T-helper 2 cell treated with Interferon-gamma antibody and Interleukin-4, amounts not matched to agents 5 μg/mL and 100 μg/mL, for 36 hours (primary cell): ENCODE results near the gene ALCAM.
A peak's percentile ranks its signal among the peaks of the same experiment; 100 is the strongest.

ENCODE experiments used
- DNase-seq: peaks from one replicate; pipeline ENCODE4 v3.0.0; 2021; ENCODE audit warnings: low spot score
- H3K27ac Mint-ChIP-seq: one replicate; pipeline ENCODE4 v1.8.0; 2021; ENCODE audit warnings: mild to moderate bottlenecking, mixed read lengths
- H3K27me3 Mint-ChIP-seq: one replicate; pipeline ENCODE4 v1.8.0; 2021; ENCODE audit warnings: low read depth, mixed read lengths
- H3K36me3 Mint-ChIP-seq: one replicate; pipeline ENCODE4 v1.8.0; 2021; ENCODE audit warnings: low read depth, mixed read lengths
- H3K4me1 Mint-ChIP-seq: one replicate; pipeline ENCODE4 v1.8.0; 2021; ENCODE audit warnings: low read depth, mixed read lengths
- H3K4me3 Mint-ChIP-seq: one replicate; pipeline ENCODE4 v1.8.0; 2022; ENCODE audit warnings: mild to moderate bottlenecking, moderate library complexity, mixed read lengths
- H3K9me3 Mint-ChIP-seq: one replicate; pipeline ENCODE4 v1.8.0; 2021; ENCODE audit warnings: mixed read lengths

ALCAM gene

GRCh38 chr3:105348307-105348706, 18.4 kb upstream of the ALCAM start:
- no peaks in the 10 kb centered on the region for H3K36me3 Mint-ChIP-seq
- H3K27me3 Mint-ChIP-seq, result peaks cover 25% of the 10 kb centered on the region
- DNase-seq, result no peak
- no peaks in the 10 kb centered on the region for H3K4me1 Mint-ChIP-seq
- H3K9me3 Mint-ChIP-seq, result no peaks in the 10 kb centered on the region
- H3K4me3 Mint-ChIP-seq, result no peak overlapping the region
- no peak overlapping the region for H3K27ac Mint-ChIP-seq

DNA sequence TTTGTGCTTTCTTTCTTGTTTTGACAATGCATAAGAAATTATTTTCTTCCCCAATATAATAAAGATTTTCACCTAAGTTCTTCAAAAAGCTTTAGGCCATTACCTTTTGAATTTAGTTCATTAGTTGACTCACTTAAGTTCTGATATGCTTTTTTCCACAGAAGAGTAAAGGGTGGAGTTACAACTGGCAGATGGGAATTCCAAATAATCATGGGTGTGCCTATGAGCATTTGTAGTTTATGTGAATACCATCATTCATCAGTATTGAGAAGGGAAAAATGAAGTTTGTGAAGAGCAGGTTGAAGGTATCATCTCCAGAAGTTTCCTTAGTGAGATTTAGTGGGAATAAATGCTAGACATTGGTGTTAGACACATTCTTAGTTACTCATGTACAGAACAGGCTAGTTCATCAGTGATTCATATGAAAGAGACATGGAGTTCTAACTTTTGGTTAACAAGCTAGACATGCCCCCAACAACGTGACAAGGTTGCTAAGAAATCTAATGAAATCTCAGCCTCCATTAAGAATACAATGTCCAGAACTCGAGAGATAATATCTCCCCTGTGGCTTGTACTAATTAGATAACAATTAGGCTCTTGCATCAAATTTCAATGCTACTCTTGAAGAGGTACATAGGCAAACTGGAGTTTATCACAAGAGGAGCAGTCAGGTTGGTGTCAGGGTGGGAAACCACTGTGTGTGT, 16.9 kb upstream of the ALCAM start:
- peaks cover 5% of the 10 kb centered on the region for H3K4me1 Mint-ChIP-seq
- H3K4me3 Mint-ChIP-seq, result no peak overlapping the region
- H3K27me3 Mint-ChIP-seq, result peaks cover 40% of the 10 kb centered on the region
- DNase-seq, result no peak
- H3K9me3 Mint-ChIP-seq, result no peaks in the 10 kb centered on the region
- no peaks in the 10 kb centered on the region for H3K36me3 Mint-ChIP-seq
- H3K27ac Mint-ChIP-seq, result no peak overlapping the region

DNA sequence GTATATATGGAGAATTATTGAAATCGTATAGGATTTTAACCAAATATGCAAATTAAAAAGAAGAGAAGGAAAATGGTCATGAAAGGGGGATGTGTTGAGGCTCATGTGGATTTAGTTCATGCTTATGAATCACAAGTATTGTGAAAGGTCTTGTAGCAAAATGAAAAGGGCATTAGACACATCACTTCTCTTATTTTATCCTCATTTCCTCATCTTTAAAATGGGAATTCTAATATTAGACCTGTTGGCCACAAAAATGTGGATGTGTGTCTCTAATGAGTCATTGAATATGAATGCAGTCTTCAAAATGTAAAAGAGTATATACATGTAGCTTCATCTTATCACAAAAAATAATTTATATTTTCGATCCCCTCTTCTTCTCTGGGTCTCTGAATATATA, 14.9 kb upstream of the ALCAM start:
- Mint-ChIP-seq H3K4me1 (peaks cover 5% of the 10 kb centered on the region), H3K27me3 (peaks cover 56% of the 10 kb centered on the region), H3K36me3 (no peaks in the 10 kb centered on the region), H3K4me3 (no peak overlapping the region), H3K27ac (no peak overlapping the region), H3K9me3 (no peaks in the 10 kb centered on the region)
- DNase-seq, result no peak

DNA sequence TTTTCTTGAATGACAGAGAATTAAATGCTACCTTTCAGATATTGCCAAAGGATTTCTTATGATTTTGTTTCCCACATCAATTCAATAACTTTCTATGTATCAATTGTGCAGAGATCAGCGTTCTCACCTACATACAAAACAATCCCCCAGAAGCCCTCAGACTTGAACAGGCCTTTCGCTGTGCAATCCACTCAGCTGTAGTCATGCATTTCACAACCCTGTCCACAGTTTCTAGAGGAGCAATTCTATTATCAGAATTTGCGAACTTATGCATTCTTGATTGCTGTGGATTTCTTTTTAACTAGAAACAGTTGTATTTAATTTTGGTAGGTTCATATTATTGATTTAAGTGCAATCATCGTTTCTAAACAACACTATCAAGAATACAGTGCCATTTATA, 13.7 kb upstream of the ALCAM start:
- Mint-ChIP-seq H3K27ac (no peak overlapping the region), H3K4me1 (peaks cover 5% of the 10 kb centered on the region), H3K27me3 (peaks cover 59% of the 10 kb centered on the region), H3K9me3 (no peaks in the 10 kb centered on the region), H3K4me3 (no peak overlapping the region), H3K36me3 (no peaks in the 10 kb centered on the region)
- DNase-seq, result no peak

GRCh38 chr3:105353485-105354161, 13.1 kb upstream of the ALCAM start:
- Mint-ChIP-seq H3K27me3 (peaks cover 59% of the 10 kb centered on the region), H3K36me3 (no peaks in the 10 kb centered on the region), H3K27ac (no peak overlapping the region), H3K9me3 (no peaks in the 10 kb centered on the region), H3K4me1 (peaks cover 5% of the 10 kb centered on the region), H3K4me3 (peak overlapping the region; percentile 50)
- no peak for DNase-seq

DNA sequence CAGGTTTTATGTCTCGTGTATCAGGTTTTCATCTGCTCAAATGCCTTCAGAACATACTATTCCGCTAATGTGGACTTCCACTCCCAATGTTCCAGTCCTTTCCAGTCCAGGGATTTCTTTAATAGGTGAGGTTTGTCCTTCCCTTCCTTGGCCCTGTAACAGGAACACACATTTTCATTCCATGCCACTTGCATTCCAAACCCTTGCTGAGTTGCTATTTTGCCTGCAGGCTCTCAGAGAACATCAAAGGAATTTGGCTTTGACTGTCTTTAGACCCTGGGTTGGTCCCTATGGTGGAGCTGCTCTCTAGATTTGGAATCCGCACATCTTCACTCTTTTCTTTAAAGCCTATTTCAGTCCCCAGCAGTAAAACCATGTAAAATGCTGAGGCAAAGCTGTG, 12.3 kb upstream of the ALCAM start:
- H3K27ac Mint-ChIP-seq, result no peak overlapping the region
- peak overlapping the region; percentile 35 for H3K4me3 Mint-ChIP-seq
- H3K4me1 Mint-ChIP-seq, result peaks cover 7% of the 10 kb centered on the region
- no peak for DNase-seq
- H3K9me3 Mint-ChIP-seq, result no peaks in the 10 kb centered on the region
- peaks cover 57% of the 10 kb centered on the region for H3K27me3 Mint-ChIP-seq
- no peaks in the 10 kb centered on the region for H3K36me3 Mint-ChIP-seq

GRCh38 chr3:105355408-105356061, 11.2 kb upstream of the ALCAM start:
- no peaks in the 10 kb centered on the region for H3K36me3 Mint-ChIP-seq
- no peak for DNase-seq
- H3K27me3 Mint-ChIP-seq, result peaks cover 51% of the 10 kb centered on the region
- peaks cover 7% of the 10 kb centered on the region for H3K4me1 Mint-ChIP-seq
- H3K27ac Mint-ChIP-seq, result no peak overlapping the region
- no peaks in the 10 kb centered on the region for H3K9me3 Mint-ChIP-seq
- no peak overlapping the region for H3K4me3 Mint-ChIP-seq

DNA sequence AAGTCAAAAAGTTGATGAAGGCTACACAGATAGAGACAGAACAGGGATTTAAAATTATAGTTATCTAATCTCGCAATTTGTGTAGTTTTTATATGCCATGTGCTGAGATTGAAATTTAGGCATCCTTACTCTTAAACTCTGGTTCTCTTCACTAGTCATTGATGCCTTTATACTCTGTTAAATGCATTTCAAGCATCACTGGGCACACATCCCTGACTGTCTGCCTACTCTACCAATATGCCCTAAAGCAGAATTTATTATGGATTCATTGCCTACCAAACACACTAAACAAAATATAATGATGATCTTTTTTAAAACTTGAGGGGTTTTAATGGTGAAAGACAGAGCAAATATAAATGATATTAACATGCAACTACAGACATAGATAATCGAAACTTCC, 10.3 kb upstream of the ALCAM start:
- Mint-ChIP-seq H3K4me3 (no peak overlapping the region), H3K4me1 (peaks cover 7% of the 10 kb centered on the region), H3K27ac (no peak overlapping the region)

DNA sequence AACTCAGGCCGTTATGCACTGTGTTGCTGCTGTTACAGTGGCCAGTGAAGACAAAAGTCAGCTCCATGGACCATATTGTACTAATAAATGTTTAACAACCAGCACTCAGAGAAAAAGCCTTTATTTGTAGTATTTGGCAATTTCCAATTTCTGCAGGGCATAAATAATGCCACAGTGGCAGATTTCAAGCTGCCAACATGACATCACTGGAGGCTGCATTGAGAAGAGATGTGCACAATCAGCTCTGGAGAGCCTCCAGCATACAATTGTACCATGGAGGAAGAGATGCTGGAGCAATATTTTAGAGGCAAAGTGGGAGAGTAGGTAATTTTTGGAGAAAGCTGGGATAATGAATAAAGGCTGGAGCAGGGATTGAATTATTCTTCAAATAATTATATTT, 9.7 kb upstream of the ALCAM start:
- H3K27me3 Mint-ChIP-seq, result peaks cover 48% of the 10 kb centered on the region
- no peaks in the 10 kb centered on the region for H3K36me3 Mint-ChIP-seq
- H3K9me3 Mint-ChIP-seq, result no peaks in the 10 kb centered on the region
- no peak overlapping the region for H3K4me3 Mint-ChIP-seq
- no peak for DNase-seq
- peaks cover 7% of the 10 kb centered on the region for H3K4me1 Mint-ChIP-seq
- no peak overlapping the region for H3K27ac Mint-ChIP-seq

More for the DNA sequence above, 10.3 kb upstream of the ALCAM start:
- peaks cover 48% of the 10 kb centered on the region for H3K27me3 Mint-ChIP-seq
- no peak for DNase-seq
- H3K9me3 Mint-ChIP-seq, result no peaks in the 10 kb centered on the region
- no peaks in the 10 kb centered on the region for H3K36me3 Mint-ChIP-seq

- Mint-ChIP-seq H3K9me3 (no peaks in the 10 kb centered on the region), H3K27ac (no peak overlapping the region), H3K4me1 (peaks cover 4% of the 10 kb centered on the region), H3K4me3 (no peak overlapping the region), H3K36me3 (no peaks in the 10 kb centered on the region), H3K27me3 (peaks cover 41% of the 10 kb centered on the region)
- DNase-seq, result no peak
Measured at GRCh38 chr3:105359098-105359762, 7.5 kb upstream of the ALCAM start.

- Mint-ChIP-seq H3K27ac (no peak overlapping the region), H3K4me1 (peaks cover 5% of the 10 kb centered on the region), H3K36me3 (no peaks in the 10 kb centered on the region), H3K27me3 (peaks cover 37% of the 10 kb centered on the region), H3K9me3 (no peaks in the 10 kb centered on the region), H3K4me3 (no peak overlapping the region)
- no peak for DNase-seq
Measured at GRCh38 chr3:105360003-105360402, 6.7 kb upstream of the ALCAM start.

- Mint-ChIP-seq H3K27me3 (peaks cover 34% of the 10 kb centered on the region), H3K4me3 (no peak overlapping the region), H3K36me3 (no peaks in the 10 kb centered on the region), H3K9me3 (no peaks in the 10 kb centered on the region), H3K4me1 (peaks cover 13% of the 10 kb centered on the region), H3K27ac (no peak overlapping the region)
- no peak for DNase-seq
Measured at GRCh38 chr3:105362021-105362665, 4.6 kb upstream of the ALCAM start.

- no peak overlapping the region for H3K27ac Mint-ChIP-seq
- H3K4me1 Mint-ChIP-seq, result peaks cover 23% of the 10 kb centered on the region
- H3K27me3 Mint-ChIP-seq, result peaks cover 34% of the 10 kb centered on the region
- no peaks in the 10 kb centered on the region for H3K36me3 Mint-ChIP-seq
- H3K4me3 Mint-ChIP-seq, result no peak overlapping the region
- no peaks in the 10 kb centered on the region for H3K9me3 Mint-ChIP-seq
- DNase-seq, result no peak
Measured at GRCh38 chr3:105364128-105364527, 2.6 kb upstream of the ALCAM start.

- Mint-ChIP-seq H3K27me3 (peaks cover 34% of the 10 kb centered on the region), H3K4me3 (peak overlapping the region; percentile 24), H3K36me3 (no peaks in the 10 kb centered on the region), H3K27ac (no peak overlapping the region), H3K9me3 (no peaks in the 10 kb centered on the region), H3K4me1 (peaks cover 29% of the 10 kb centered on the region)
- no peak for DNase-seq
Measured at GRCh38 chr3:105365081-105365390, 1.7 kb upstream of the ALCAM start.
